ENCODE measurements around the gene CHFR. TPM values are rescaled to one million over a fixed set of nuclear protein-coding genes. Genes with fewer than 3 reads are reported as not detected.

The CHFR gene
- total and polyA plus RNA-seq, 2 of the 4 experiments (the other 2 are of a cell fraction) = 13.4 to 35.3 TPM

DNA sequence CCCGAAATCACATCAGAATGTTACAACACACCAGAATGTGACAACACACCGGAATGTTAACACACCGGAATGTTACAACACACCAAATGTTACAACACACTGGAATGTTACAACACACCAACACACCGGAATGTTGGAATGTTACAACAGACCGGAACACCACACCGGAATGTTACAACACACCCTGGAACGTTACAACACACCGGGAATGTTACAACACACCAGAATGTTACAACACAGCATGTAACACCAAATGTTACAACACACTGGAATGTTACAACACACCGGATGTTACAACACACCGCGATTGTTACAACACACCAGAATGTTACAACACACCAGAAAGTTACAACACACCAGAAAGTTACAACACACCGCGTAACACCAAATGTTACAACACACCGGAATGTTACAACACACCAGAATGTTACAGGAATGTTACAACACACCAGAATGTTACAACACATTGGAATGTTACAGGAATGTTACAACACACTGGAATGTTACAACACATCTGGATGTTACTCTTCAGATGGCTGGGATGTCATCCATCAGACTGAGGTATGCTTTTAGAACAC lies 21.1 kb downstream of the CHFR start:
- POLR2A ChIA-PET (ENCODE audit: unreplicated experiment) = no interaction called here
- Histone ChIP-seq H3K4me1 (ENCODE audit: control insufficient read depth, insufficient read depth, low read length) (no peaks in the 10 kb centered on the region), H3K9ac (ENCODE audit: low read depth, low read length) (no peak overlapping the region), H3K18ac (ENCODE audit: low read depth, low read length) (no peak overlapping the region; the same call in 1 of the 2 replicates), H4K8ac (ENCODE audit: low read depth in 2 of 2, low read length in 2 of 2) (no peak overlapping the region), H3K27ac (ENCODE audit: insufficient read depth, low read length) (peak overlapping the region; percentile 5; the same call in 1 of the 2 replicates), H2BK120ac (ENCODE audit: low read depth, low read length) (no peak overlapping the region), H2AK9ac (replicated peaks; ENCODE audit: low read depth, low read length, poor library complexity) (peak overlapping the region; percentile 35), H4K5ac (ENCODE audit: low read depth, low read length) (no peak overlapping the region), H3K79me1 (ENCODE audit: low read depth in 1 of 2, low read length in 2 of 2) (peaks cover 19 to 39% of the 10 kb centered on the region in 2 experiments), H3K9me3 (ENCODE audit: control insufficient read depth, insufficient read depth, low read length) (peaks cover 13% of the 10 kb centered on the region), H3K4me3 (ENCODE audit: insufficient read depth, low read depth, low read length) (no peak overlapping the region), H3K23ac (ENCODE audit: low read depth, low read length) (no peak overlapping the region), H3K9me1 (ENCODE audit: insufficient read depth, low read length) (no peaks in the 10 kb centered on the region), H2BK5ac (ENCODE audit: low read depth, low read length, poor library complexity, severe bottlenecking) (peak overlapping the region; percentile 83), H3K14ac (replicated peaks; ENCODE audit: low read depth, low read length) (no peak overlapping the region), H3K4ac (ENCODE audit: low read depth, low read length) (no peak overlapping the region), H3K56ac (ENCODE audit: extremely low read depth, insufficient read depth, low read length) (no peak overlapping the region), H2BK15ac (ENCODE audit: low read depth, low read length) (no peak overlapping the region), H2AFZ (replicated peaks; ENCODE audit: low read length, poor library complexity) (no peak overlapping the region), H3K36me3 (ENCODE audit: control insufficient read depth, insufficient read depth, low read length) (peaks cover 48% of the 10 kb centered on the region), H2BK20ac (ENCODE audit: low read depth, low read length) (no peak overlapping the region), H4K20me1 (ENCODE audit: insufficient read depth, low read length) (peaks cover 7% of the 10 kb centered on the region; the same call in 1 of the 2 replicates), H3K27me3 (ENCODE audit: control insufficient read depth, insufficient read depth, low read length) (no peaks in the 10 kb centered on the region), H2AK5ac (ENCODE audit: low read depth, low read length) (no peak overlapping the region), H4K91ac (ENCODE audit: insufficient read depth, low read depth, low read length) (no peak overlapping the region), H3K4me2 (ENCODE audit: low read depth, low read length) (no peak overlapping the region)
- BruUV-seq (replicated peaks) = no TSS peak
- DNase-seq = peak; percentile 73
- no peak for ATAC-seq (ENCODE audit: low read depth)
- CTCF ChIA-PET = no interaction called here
- 96% methylated on average over 7 of the region's 14 CpGs; no CpG with 5 or more reads in 1 of the 2 experiments for WGBS, 2 experiments (ENCODE audit: extremely low coverage in 2 of 2, insufficient read length in 1 of 2)
- TF ChIP-seq RAD21 (IDR thresholded peaks at IDR 0.05; ENCODE audit: low read length) (no peak), CEBPB (IDR thresholded peaks at IDR 0.05; ENCODE audit: low read depth, low read length) (peak; percentile 97), CHD1 (IDR thresholded peaks at IDR 0.05; ENCODE audit: low read depth, low read length) (no peak), RFX5 (IDR thresholded peaks at IDR 0.05; ENCODE audit: low read depth, low read length) (no peak), MXI1 (IDR thresholded peaks at IDR 0.05; ENCODE audit: borderline replicate concordance, low read depth, low read length) (no peak), MAZ (IDR thresholded peaks at IDR 0.05; ENCODE audit: borderline replicate concordance, low read depth, low read length) (no peak)
- TF ChIP-seq, protein P1, sequence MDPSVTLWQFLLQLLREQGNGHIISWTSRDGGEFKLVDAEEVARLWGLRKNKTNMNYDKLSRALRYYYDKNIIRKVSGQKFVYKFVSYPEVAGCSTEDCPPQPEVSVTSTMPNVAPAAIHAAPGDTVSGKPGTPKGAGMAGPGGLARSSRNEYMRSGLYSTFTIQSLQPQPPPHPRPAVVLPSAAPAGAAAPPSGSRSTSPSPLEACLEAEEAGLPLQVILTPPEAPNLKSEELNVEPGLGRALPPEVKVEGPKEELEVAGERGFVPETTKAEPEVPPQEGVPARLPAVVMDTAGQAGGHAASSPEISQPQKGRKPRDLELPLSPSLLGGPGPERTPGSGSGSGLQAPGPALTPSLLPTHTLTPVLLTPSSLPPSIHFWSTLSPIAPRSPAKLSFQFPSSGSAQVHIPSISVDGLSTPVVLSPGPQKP (IDR thresholded peaks at IDR 0.05; ENCODE audit: borderline replicate concordance, low read depth, low read length) = no peak
- TF ChIP-seq, protein P2, sequence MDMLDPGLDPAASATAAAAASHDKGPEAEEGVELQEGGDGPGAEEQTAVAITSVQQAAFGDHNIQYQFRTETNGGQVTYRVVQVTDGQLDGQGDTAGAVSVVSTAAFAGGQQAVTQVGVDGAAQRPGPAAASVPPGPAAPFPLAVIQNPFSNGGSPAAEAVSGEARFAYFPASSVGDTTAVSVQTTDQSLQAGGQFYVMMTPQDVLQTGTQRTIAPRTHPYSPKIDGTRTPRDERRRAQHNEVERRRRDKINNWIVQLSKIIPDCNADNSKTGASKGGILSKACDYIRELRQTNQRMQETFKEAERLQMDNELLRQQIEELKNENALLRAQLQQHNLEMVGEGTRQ (IDR thresholded peaks at IDR 0.05; ENCODE audit: low read depth, low read length) = no peak
- dilution Hi-C loops (cut with HindIII; ENCODE audit: low sequenced_read_pairs, unreplicated experiment) = no loop called here
- intact Hi-C loops (cut with micrococcal nuclease) = no loop called here
- in situ Hi-C loops (cut with MboI; ENCODE audit: low sequenced_read_pairs) = no loop called here
